Measurements from ENCODE around the gene SCP2.
A peak's percentile ranks its signal among the peaks of the same experiment; 100 is the strongest.

Gene SCP2

DNA sequence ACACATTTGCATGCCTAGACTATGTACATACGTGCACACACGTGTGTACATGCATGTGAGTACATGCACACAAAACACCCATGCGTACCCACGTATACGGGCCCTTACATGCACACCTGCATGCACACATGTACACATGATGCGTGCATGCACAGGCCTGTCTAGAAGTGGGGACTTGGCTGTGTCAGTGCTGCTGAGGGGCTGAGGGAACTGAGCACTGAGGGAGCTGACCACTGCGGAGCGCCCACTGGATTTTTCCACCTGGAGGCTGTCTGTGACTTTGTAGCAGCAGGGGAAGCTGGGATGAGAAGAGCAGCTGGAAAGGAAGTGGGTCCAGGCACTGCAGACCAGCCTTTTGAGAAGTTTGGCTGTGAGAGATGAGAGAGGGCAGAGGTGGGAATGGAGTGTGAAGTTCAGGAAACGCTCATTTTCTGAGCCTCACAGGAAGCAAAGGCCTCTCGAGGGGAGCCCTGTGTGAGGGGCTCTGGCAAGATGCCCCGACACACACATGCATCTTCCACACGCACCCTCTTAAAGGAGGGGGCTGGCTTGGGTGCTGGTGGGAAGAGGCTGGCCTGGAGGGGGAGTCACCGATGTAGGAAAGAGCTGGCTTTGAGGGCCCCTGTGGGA lies 155.9 kb downstream of the SCP2 start:
- no peak overlapping the region for H3K27ac ChIP-seq (ENCODE audit: low read length)
- no peak overlapping the region for H3K9ac ChIP-seq (ENCODE audit: low read length in 2 of 2)
- H3K9me3 ChIP-seq (ENCODE audit: control insufficient read depth in 2 of 2, low read length in 2 of 2), result no peaks in the 10 kb centered on the region
- H3K4me1 ChIP-seq (ENCODE audit: control insufficient read depth, insufficient read depth, low read length), result peaks cover 24% of the 10 kb centered on the region
- H3K4me3 ChIP-seq (ENCODE audit: low read length in 2 of 2), result no peak overlapping the region
- no peaks in the 10 kb centered on the region for H3K27me3 ChIP-seq (ENCODE audit: control insufficient read depth in 1 of 2, insufficient read depth in 2 of 2, low read length in 2 of 2)
- H3K36me3 ChIP-seq (ENCODE audit: control insufficient read depth in 2 of 2, insufficient read depth in 2 of 2, low read length in 2 of 2), result peaks cover 38 to 48% of the 10 kb centered on the region in 2 donors

DNA sequence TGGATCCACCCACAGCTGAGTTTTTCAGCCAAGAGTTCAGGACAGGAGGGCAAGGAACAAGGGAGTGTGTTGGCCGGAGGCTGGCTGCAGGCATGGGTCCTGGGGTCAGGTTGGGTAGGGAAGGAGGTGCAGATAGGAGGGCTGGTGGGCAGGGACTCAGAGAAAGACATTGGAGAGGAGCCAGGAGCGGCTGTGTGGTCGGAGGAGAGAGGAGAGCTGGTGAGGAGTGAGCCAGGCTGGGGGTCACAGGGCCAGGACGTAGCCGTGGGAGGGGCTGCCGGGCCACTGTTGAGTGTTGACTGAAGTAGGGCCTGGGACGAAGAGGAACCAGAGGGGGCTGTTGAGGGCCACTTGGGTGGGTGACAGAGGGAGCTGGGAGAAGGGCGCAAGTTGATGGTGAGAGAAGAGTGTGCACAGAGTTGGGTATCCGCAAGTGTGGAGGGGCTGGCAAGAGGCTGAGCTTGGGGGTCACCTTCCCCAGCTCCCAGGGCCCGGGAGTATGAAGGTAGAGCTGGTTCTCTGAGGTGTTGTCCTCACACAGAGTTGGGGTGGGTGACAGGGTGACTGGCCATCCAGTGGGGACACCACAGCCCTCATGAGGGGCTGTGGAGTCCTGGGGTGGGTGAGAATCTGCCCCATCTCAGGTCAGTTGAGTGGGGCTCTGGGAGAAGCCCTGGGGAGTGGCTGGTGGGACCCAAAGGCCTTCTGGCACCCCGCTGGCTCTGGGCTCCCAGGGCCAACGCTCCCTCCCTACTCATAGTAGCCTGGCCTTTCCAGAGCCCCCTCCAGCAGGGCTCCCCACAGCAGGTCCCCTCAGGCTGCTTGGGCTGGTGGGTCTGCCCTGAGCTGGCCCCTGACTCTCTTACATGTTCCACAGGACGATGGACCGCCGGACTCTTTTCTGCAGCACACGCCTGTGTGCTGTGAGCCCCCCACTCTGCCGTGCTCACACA lies 156.8 kb downstream of the SCP2 start:
- H3K4me1 ChIP-seq (ENCODE audit: control insufficient read depth, insufficient read depth, low read length), result peaks cover 27% of the 10 kb centered on the region
- peaks cover 31 to 42% of the 10 kb centered on the region in 2 donors for H3K36me3 ChIP-seq (ENCODE audit: control insufficient read depth in 2 of 2, insufficient read depth in 2 of 2, low read length in 2 of 2)
- no peak overlapping the region for H3K9ac ChIP-seq (ENCODE audit: low read length in 2 of 2)
- no peaks in the 10 kb centered on the region for H3K9me3 ChIP-seq (ENCODE audit: control insufficient read depth in 2 of 2, low read length in 2 of 2)
- H3K27ac ChIP-seq (ENCODE audit: low read length), result no peak overlapping the region
- no peaks in the 10 kb centered on the region for H3K27me3 ChIP-seq (ENCODE audit: control insufficient read depth in 1 of 2, insufficient read depth in 2 of 2, low read length in 2 of 2)
- H3K4me3 ChIP-seq (ENCODE audit: low read length in 2 of 2), result no peak overlapping the region

DNA sequence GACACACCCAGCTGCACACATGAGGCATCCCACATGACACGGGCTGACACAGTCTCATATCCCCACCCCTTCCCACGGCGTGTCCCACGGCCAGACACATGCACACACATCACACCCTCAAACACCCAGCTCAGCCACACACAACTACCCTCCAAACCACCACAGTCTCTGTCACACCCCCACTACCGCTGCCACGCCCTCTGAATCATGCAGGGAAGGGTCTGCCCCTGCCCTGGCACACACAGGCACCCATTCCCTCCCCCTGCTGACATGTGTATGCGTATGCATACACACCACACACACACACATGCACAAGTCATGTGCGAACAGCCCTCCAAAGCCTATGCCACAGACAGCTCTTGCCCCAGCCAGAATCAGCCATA lies 157.5 kb downstream of the SCP2 start:
- H3K9me3 ChIP-seq (ENCODE audit: control insufficient read depth in 2 of 2, low read length in 2 of 2), result no peaks in the 10 kb centered on the region
- H3K27me3 ChIP-seq (ENCODE audit: control insufficient read depth in 1 of 2, insufficient read depth in 2 of 2, low read length in 2 of 2), result no peaks in the 10 kb centered on the region
- peaks cover 28 to 40% of the 10 kb centered on the region in 2 donors for H3K36me3 ChIP-seq (ENCODE audit: control insufficient read depth in 2 of 2, insufficient read depth in 2 of 2, low read length in 2 of 2)
- no peak overlapping the region for H3K9ac ChIP-seq (ENCODE audit: low read length in 2 of 2)
- H3K4me1 ChIP-seq (ENCODE audit: control insufficient read depth, insufficient read depth, low read length), result peaks cover 28% of the 10 kb centered on the region
- H3K4me3 ChIP-seq (ENCODE audit: low read length in 2 of 2), result no peak overlapping the region
- no peak overlapping the region for H3K27ac ChIP-seq (ENCODE audit: low read length)

DNA sequence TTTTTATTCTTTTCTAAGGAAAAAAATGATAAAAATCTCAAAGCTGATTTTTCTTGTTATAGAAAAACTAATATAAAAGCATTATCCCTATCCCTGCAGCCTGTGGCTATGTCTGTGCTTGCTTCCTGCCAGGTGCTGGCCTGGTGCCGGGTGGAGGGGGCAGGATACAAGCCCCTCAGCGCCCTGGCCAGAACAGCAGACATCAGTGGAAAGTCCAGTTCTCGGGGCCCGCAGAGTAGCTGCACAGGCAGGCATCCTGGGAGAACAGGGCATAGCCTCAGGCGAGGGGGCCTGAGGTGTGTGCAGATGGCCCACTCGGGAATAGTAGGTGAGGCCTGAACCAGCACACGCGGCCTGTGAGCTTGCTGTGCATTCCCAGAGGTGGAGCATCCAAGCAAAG lies 158.3 kb downstream of the SCP2 start:
- H3K9ac ChIP-seq (ENCODE audit: low read length in 2 of 2), result no peak overlapping the region
- peaks cover 28 to 40% of the 10 kb centered on the region in 2 donors for H3K36me3 ChIP-seq (ENCODE audit: control insufficient read depth in 2 of 2, insufficient read depth in 2 of 2, low read length in 2 of 2)
- H3K4me3 ChIP-seq (ENCODE audit: low read length in 2 of 2), result no peak overlapping the region
- no peaks in the 10 kb centered on the region for H3K27me3 ChIP-seq (ENCODE audit: control insufficient read depth in 1 of 2, insufficient read depth in 2 of 2, low read length in 2 of 2)
- H3K4me1 ChIP-seq (ENCODE audit: control insufficient read depth, insufficient read depth, low read length), result peaks cover 31% of the 10 kb centered on the region
- H3K27ac ChIP-seq (ENCODE audit: low read length), result peak overlapping the region; percentile 11
- no peaks in the 10 kb centered on the region for H3K9me3 ChIP-seq (ENCODE audit: control insufficient read depth in 2 of 2, low read length in 2 of 2)

DNA sequence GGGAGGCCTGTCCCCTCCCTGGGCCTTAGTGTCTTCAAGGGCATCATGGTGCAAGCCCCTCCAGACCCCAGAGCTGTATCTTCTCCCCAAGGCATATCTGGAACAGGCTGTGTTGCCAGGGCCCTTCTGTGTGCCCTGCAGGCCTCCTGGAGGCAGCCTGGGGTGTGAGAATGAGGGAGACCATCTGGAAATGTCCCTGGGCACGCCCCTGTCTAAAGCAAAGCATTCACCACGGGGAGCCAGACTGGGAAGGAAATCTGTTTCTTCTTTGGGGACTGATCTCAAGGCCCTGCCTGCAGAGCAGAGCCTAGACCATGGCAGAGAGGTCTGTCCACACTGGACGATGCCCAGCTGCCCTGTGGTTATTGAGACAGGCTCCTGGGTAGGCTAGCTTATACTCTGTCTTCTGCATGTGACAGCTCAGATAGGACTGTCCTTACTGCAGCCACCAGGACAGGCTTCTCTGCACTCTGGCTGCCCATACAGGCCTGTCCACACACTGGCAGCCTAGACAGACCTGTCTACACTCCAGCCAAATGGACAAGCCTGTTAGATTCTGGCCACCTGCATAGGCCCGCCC lies 159.5 kb downstream of the SCP2 start:
- Histone ChIP-seq H3K9ac (ENCODE audit: low read length in 2 of 2) (no peak overlapping the region), H3K9me3 (ENCODE audit: control insufficient read depth in 2 of 2, low read length in 2 of 2) (no peaks in the 10 kb centered on the region), H3K4me1 (ENCODE audit: control insufficient read depth, insufficient read depth, low read length) (peaks cover 41% of the 10 kb centered on the region), H3K36me3 (ENCODE audit: control insufficient read depth in 2 of 2, insufficient read depth in 2 of 2, low read length in 2 of 2) (peaks cover 19 to 29% of the 10 kb centered on the region in 2 donors), H3K27me3 (ENCODE audit: control insufficient read depth in 1 of 2, insufficient read depth in 2 of 2, low read length in 2 of 2) (no peaks in the 10 kb centered on the region), H3K4me3 (ENCODE audit: low read length in 2 of 2) (no peak overlapping the region), H3K27ac (ENCODE audit: low read length) (peak overlapping the region; percentile 11)

DNA sequence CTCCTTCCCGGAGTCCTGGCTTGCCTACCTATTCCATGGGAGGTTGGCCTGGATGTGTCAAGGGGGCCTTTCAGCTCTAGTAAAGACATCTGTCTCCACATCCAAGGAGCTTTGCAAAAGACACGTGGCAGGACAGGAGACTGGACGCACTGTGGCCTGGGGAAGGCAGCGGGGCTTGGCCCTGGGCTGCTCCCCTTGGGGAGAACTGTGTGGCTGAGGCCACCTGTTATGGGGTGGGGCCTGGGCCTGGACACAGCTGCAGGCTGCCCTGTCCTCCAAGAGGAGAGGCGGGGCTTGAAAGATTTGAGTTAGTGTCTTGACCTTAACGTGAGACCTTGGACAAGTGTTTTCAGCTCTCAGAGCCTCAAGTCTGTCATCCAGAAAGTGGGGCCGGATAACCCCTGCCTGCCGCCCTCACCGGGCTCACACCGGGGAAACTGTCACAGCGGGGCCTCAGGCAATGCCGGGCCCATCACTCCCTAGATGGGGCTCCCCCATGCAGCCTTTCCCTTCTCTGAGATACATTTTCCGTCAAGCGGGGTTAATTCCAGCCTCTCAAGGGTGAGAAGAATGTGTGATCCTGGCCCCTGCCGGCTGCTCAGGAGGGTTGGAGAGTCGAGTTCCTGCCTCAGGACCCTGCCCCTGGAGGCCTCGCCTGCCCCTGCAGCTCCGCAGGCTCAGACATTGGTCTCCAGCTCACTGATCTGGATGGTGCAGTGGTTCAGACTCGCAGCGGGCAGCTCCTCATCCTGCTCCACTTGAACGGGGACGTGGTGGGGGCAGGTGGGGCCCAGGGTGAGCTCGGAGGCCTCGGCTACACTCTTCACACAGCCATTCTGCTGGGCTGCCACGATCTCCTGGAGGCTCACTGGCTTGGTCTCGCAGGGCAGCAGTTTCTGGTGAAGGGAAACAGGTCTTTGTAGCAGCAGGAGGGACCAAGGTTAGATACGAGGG lies 160.5 kb downstream of the SCP2 start:
- H3K27me3 ChIP-seq (ENCODE audit: control insufficient read depth in 1 of 2, insufficient read depth in 2 of 2, low read length in 2 of 2), result no peaks in the 10 kb centered on the region

DNA sequence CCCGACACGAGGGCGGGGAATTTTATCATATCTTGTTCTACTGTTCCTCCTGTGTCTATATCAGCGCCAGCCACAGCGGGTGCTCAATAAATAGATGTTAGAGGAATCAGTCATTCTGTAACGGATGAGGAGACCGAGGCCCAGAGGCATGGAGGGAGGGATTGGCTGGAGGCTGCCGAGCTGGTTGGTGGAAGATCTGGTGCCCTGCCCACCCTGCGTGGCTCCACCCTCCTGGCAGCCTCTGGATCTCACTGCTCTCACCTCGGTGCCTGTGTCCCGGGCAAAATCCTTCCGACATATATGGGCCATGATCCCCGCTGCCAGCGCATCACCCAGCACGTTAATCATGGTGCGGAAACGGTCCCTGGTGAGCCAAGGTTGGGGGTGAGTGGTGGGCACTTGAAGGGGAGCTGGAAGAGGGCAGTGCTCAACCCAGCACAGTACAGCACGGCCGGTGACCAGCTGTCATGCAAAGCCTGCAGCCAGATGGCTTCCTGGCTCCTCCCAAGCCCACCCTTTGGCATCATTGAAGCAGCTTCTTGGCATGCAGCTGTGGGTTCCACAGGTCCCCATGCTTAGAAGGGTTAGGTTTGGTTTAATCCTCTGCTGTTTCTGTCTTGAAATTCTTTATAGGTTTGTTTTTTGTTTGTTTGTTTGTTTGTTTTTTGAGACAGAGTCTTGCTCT lies 161.7 kb downstream of the SCP2 start:
- Histone ChIP-seq H3K27me3 (ENCODE audit: control insufficient read depth in 1 of 2, insufficient read depth in 2 of 2, low read length in 2 of 2) (no peaks in the 10 kb centered on the region), H3K9me3 (ENCODE audit: control insufficient read depth in 2 of 2, low read length in 2 of 2) (no peaks in the 10 kb centered on the region), H3K27ac (ENCODE audit: low read length) (no peak overlapping the region), H3K4me3 (ENCODE audit: low read length in 2 of 2) (no peak overlapping the region), H3K9ac (ENCODE audit: low read length in 2 of 2) (no peak overlapping the region), H3K36me3 (ENCODE audit: control insufficient read depth in 2 of 2, insufficient read depth in 2 of 2, low read length in 2 of 2) (peaks cover 5 to 15% of the 10 kb centered on the region in 2 donors), H3K4me1 (ENCODE audit: control insufficient read depth, insufficient read depth, low read length) (peaks cover 36% of the 10 kb centered on the region)

More for the DNA sequence above, 160.5 kb downstream of the SCP2 start:
- Histone ChIP-seq H3K4me3 (ENCODE audit: low read length in 2 of 2) (no peak overlapping the region), H3K9me3 (ENCODE audit: control insufficient read depth in 2 of 2, low read length in 2 of 2) (no peaks in the 10 kb centered on the region), H3K27ac (ENCODE audit: low read length) (peak overlapping the region; percentile 11), H3K9ac (ENCODE audit: low read length in 2 of 2) (no peak overlapping the region), H3K4me1 (ENCODE audit: control insufficient read depth, insufficient read depth, low read length) (peaks cover 43% of the 10 kb centered on the region), H3K36me3 (ENCODE audit: control insufficient read depth in 2 of 2, insufficient read depth in 2 of 2, low read length in 2 of 2) (peaks cover 8 to 21% of the 10 kb centered on the region in 2 donors)

DNA sequence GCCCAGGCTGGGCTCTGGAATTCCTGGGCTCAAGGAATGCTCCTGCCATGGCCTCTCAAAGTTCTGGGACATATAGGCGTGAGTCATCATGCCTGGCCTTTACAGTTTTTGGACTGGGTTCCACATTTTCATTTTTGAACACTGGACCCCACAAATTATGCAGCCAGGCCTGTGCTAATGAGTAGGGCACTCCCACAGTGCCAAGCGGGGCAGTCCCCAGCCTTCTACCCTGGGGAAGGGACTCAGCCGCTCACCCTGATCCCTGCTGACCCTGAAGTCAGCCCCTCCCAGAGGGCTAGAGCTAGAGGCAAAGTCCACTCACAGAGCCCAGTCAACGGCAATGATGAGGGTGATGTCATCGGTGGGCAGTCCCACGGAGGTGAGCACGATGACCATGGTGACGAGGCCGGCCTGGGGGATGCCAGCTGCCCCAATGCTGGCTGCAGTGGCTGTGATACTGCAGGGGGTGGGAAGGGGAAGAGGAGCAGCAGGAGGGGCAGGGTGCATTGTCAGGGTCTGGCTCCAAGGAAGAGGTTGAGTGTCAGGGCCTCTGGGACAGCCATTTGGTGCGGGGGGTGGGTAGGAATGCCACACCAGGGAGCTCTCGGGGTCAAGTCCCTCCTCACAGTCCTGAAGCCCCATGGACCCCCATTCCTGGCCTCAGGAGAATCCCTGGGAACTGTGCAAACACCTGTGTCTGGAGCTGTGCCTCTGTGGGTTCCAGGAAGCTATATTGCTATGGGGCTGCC lies 162.6 kb downstream of the SCP2 start:
- no peaks in the 10 kb centered on the region for H3K9me3 ChIP-seq (ENCODE audit: control insufficient read depth in 2 of 2, low read length in 2 of 2)
- H3K27me3 ChIP-seq (ENCODE audit: control insufficient read depth in 1 of 2, insufficient read depth in 2 of 2, low read length in 2 of 2), result no peaks in the 10 kb centered on the region
- H3K36me3 ChIP-seq (ENCODE audit: control insufficient read depth in 2 of 2, insufficient read depth in 2 of 2, low read length in 2 of 2), result peaks cover 2 to 13% of the 10 kb centered on the region in 2 donors
- H3K4me3 ChIP-seq (ENCODE audit: low read length in 2 of 2), result no peak overlapping the region
- H3K4me1 ChIP-seq (ENCODE audit: control insufficient read depth, insufficient read depth, low read length), result peaks cover 35% of the 10 kb centered on the region
- no peak overlapping the region for H3K27ac ChIP-seq (ENCODE audit: low read length)
- H3K9ac ChIP-seq (ENCODE audit: low read length in 2 of 2), result no peak overlapping the region

DNA sequence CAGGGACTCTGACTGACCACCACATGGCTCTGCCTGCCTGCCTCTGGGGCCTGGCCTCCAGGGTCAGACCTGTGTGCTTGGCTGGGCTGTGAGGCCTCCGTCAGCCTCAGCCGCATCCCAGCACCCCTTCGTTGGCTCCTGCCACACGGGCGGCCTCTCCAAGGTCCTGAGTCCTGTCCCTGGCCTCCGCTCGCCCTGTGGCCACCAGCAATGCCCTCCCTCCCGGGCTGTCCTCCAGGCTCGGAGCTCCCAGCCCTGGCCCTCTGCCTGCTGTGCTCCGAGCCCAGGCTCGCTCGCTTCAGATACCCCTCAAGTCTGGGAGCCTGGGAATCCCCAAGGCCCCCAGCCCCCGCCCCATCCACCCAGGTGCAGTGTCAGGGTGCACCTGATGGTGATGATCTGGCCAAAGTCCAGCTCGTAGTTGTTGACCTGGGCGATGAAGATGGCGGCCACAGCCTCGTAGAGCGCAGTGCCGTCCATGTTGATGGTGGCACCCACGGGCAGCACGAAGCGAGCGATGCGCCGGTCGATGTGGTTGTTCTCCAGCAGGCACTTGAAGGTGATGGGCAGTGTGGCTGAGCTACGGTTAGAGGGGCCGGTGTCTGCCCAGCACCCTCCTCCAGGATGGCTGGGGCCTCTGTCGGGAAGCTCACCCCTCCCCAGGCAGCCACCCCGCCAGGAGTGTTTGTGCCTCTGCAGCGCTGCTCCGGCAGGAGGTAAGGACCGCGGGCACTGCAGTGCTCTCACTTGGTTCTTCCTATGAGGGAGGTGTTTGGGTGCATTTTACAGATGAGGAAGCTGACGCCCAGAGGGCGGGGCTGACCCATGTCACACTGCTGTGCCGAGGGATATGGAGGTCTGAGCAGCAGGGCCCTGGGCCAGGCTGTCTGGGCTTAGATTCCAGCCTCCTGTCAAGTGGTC lies 163.4 kb downstream of the SCP2 start:
- Histone ChIP-seq H3K27ac (ENCODE audit: low read length) (peak overlapping the region; percentile 1), H3K4me3 (ENCODE audit: low read length in 2 of 2) (no peak overlapping the region), H3K36me3 (ENCODE audit: control insufficient read depth in 2 of 2, insufficient read depth in 2 of 2, low read length in 2 of 2) (peaks cover 0 to 7% of the 10 kb centered on the region in 2 donors), H3K9me3 (ENCODE audit: control insufficient read depth in 2 of 2, low read length in 2 of 2) (no peaks in the 10 kb centered on the region), H3K27me3 (ENCODE audit: control insufficient read depth in 1 of 2, insufficient read depth in 2 of 2, low read length in 2 of 2) (no peaks in the 10 kb centered on the region), H3K4me1 (ENCODE audit: control insufficient read depth, insufficient read depth, low read length) (peaks cover 30% of the 10 kb centered on the region), H3K9ac (ENCODE audit: low read length in 2 of 2) (no peak overlapping the region)

Data from stomach smooth muscle (tissue), 2 donors.